NCI-H345 treated with DMSO at 0.1 percent for 48 hours (cell line): Measurements from ENCODE around the gene CPVL.
"Not testable (repeated sequence)": the region's sequence is repeated elsewhere in the genome, so short reads cannot be mapped to it uniquely, and the experiment has no call there.

ENCODE experiments used
- DNase-seq: peaks from one replicate; lab custom pipeline; 2025; ENCODE audit not compliant: unreplicated experiment; lab: John Stamatoyannopoulos, UW

CPVL gene

DNA sequence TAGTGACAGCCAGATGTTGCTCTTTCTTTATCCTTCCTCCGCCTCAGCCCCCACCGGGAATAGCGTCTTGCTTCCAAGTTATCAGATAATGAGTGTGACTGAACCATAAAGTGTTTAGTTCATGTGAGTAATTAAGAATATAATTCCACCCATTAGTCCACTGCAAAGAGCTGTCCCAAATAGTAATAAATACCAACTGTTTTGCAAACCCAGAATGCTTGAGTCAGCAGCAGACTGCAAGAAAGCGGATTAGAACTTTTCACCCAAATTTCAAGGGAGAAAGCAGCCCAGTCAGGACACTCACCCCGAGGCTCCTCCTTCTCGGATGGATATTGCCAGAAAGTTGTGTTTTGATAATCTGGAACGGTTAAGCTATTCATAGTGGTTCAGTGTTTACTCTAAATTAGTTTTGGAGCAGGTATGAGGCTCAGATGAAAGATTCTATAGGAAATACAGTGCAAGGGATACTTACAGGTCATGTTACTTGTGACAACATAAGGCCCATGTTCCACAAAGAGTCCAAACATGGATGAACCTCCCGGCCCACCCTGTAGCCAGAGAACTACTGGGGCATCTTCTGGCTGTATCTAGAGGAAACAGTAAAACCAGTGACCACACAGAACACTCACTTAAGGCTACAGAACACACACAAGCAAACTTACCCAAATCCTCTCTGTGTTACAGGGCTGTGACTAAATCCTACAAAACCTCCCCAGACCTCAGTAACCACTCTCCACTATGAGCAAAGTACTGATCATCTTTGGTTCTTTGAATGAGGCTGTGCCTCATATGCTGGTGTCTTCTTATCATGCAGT is 50.5 kb downstream of the CPVL start:
- no peak for DNase-seq

DNA sequence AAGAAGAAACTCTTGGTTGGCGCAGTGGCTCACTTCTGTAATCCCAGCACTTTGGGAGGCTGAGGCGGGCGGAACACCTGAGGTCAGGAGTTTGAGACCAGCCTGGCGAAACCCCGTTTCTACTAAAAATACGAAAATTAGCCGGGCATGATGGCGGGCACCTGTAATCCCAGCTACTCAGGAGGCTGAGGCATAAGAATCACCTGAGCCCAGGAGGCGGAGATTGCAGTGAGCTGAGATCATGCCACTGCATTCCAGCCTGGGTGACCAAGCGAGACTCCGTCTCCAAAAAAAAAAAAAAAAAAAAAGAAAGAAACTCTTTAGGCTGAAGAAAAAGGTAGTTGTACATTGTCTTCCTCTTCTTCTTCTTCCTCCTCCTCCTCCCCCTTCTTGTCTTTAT is 53.2 kb downstream of the CPVL start:
- not testable (repeated sequence) for DNase-seq

DNA sequence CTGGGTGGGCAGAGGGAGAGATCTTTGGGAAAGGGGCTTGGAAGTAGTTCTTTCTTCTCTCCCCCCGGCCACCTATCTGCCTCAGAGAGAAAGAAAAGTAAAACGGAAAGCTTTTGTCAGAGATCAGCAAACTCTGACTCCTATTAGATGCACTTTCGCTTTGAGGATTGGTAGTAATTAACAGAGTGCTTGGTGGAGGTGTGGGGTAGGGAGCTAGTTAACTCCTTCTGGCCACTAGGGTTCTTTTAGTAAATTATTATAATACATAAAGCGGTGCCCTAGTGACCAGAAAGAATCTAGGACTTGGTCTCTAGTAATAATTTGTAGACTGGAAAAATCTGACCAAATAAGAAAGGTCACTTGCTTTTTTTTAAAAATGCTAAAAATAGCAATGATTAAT is 54.6 kb downstream of the CPVL start:
- no peak for DNase-seq

DNA sequence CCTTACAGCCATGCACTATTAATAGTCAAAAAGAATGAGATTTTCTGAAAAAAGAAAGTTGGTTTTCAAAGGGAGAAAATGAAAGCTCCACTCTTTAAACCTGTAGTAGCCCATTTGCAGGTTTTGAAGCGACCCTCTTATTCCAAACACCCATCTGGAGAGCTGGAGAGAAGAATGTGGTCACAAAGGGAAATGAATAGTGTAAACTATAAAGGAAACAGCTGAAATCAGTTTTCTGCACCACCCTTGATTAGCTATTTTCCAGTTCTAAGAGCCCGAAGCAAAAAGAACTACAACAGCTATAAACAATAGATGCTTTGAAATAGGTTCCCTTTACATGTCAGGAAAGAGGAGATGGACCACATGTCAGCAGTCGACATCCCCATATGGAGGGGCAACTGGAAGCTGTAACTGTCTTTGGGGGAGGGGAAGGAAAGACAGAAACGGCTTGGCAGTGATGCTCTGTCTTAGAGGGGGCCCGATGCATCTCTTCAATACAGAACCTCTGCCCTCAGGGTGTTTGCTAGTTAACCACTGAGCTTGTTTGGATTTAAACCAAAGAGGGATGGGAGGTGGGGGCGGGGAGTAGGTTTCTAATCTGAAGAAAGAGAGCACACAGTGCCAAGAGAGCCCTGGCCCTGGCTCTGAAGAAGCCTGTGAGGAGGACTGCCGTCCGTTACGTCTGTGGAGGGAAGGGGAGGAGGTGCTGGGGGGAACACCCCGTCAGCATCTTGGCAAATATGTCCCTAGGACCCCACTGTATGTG is 55.3 kb downstream of the CPVL start:
- no peak for DNase-seq

DNA sequence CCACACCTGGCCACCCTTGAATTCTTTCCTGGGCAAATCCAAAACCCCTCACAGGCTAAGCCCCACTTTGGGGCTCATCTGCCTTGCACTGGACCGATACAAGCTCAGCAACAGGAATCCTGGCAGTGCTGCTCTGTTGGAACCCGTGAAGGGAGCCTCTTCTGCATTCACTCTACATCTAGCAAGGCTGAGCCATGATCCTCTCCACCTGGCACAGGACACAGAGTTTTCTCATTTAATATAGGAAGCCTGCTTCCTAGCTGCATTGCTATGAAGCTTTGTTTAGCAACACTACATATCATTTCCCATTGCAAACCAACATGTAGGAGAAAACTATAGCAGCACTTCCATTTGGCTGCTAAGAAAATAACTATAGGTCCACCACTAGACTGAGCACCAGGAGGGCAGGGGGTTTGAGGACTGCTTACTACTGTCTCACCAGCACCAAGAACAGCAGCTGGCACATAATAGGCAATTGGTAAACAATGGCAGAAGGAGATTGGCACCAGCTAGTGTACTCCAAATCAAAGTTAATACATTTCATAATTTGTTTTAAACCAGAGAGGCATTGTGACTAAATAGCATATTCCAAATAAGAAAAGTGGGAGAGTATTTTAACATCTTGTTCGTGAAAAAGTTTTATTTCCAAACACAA is 56.1 kb downstream of the CPVL start:
- no peak for DNase-seq

DNA sequence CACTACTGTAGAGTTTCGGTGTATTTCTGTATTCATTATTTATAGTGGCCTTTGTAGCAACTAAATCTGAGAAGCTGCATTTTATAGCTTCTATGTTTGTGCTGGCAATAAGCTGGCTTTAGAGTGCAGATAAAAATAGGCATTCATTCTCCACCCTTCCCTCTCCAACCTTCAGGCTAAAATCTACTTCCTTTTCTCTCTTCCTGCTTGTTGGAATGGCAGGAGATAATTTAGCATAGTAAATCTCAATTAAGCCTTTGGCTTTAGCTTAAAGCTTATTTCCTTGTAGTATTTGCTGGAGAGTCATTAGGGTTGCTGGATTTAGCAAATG is 58.5 kb downstream of the CPVL start:
- DNase-seq, result no peak

DNA sequence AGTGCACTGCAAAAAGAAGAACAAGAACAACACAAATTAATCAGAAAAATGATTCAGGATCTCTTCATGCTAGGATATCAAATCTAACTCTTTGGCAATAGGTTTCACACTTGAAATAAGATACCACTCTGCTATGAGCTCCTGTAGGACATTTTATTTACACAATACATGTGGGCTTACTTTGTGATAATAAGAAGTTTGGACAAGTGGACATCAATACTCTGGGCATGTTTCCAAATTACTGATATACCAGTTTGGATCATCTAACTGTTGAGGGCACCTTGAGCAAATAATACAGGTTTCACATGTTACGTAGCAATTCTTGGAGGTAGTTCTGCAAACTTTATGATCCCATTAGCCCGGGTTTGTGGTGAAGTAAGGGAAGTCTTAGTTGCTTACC is 59.8 kb downstream of the CPVL start:
- peak; percentile 85 for DNase-seq

DNA sequence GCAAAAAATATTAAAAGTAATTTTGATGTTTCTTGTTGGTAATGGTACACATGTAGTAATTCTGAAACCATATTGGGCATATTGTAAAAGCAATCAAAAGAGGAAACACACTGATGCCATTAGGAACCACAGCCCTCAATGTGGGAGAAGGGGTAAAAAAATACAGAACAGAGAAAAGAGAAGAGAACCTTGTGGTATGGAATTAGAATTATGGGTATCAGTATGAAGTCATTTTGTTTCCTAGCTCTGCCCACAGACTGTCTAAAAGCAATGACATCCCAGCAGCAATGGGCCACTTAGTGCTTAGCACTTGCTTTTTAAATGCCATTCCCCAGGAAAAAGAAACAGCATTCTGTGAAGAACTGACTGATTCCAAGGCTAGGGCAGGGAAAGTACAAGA is 61.5 kb downstream of the CPVL start:
- DNase-seq, result no peak

DNA sequence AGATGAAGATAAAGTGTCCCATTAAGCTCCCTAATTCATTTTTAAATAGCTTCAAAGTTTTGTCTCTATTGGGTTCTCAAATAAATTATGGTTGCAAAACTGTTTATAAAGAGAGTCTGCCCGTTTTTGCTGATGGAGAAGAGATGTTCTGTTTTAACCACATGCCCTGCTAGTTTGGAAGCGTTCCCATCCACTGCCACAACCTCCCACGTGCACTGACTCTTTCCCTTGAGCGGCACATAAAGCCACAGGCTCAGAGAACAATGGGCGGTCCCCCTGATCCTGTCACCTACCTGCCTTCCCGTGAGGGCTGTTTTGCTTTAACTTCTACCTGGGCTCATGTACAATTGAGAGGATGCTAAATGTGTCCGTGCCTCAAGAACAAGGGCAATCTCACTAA is 65.5 kb downstream of the CPVL start:
- no peak for DNase-seq

DNA sequence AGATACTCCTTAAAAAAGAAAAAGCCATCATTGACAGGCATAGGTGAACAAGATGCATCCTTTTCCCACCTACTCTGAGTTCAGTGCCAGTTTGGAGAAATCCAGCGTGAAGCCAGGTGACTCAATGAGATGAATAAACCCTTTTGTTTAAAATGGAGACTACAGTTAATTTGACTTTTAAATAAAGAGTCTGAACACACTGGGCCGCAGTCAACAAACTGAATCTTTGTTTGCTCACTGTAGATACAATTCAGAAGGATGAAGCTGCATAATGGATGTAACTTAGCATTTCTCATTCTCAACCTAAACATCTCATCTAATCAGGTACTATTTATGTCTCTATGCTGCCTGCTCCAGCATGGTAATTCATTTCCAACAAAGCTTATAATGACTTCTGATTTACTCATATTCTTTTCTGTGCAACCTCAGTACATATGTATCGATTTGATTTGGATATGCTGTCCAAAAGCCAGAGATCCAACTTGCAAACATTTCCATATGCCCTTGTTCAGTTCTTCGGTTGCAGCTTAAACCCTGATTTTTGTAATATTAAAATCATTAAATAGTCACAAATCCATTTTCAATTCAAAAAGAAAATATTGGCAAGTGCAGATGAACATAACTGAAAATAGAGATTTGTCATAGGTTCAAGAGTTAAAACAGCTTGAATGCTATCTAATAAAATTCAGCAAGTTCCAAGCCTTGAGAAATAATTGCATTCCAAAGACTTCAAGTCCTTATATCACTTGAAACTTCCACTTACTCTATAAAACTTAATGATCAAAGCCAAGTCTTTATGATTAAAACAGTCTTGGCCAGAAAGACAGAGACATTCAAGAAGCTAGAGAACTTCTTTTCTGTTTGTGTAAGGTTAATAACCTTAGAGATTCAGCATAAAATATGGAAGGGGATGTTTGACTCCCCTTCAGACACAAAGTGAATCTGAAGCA is 67.8 kb downstream of the CPVL start:
- DNase-seq, result peak; percentile 84

DNA sequence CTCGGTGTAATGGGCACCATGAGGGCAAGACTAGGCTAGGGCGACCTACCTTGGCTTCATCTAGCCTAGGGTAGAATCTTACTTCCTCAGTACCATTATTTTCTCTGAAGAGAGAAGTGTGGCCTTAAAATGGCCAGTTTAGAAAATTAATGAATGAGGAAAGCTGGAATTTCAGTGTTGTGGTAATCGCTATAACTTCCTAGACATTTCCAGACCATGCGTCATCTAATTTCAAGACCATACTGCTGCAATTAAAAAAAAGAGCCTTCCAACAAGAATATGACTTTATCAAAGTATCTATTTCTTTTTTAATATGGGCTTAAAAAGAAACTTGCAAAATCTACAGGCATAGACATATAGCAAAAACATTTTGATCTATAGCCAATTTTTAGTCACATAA is 68.5 kb downstream of the CPVL start:
- no peak for DNase-seq

DNA sequence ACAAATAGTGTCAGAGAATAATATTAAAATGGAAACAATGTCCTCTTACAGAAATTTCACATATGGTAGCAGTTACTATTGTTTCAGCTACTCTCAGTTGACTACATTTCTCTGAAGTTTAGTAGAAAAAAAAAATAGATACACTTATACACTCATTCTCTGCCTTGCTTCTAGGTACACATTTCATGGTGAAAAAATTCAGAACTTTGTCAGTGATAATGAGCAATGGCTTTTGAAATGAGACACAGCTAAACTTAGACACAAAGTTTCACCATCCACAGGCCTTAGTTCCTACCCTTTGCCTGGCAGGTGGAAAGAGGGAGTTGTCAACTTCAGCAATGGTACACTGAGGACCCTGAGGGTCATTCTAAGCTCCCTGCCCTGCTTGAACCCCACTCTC is 69.2 kb downstream of the CPVL start:
- DNase-seq, result no peak

DNA sequence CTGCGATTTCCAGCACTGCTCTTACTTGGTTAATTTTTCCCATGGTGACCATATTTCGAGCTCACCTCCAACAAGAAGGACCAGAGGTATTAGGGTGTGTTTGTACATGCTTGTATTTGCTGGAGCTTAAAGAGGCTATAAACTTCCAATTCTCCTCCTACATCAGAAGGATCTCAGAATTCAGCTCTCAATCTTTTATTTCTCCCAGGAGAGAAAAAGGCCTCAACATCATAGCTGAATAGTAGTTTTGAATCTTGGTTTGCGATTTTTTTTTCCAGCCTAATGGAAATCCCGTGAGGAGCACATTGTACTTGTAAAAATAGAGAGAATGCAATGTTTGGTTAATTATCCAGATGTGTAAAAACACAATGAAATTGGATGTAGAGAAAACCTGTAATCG is 69.7 kb downstream of the CPVL start:
- DNase-seq, result no peak

DNA sequence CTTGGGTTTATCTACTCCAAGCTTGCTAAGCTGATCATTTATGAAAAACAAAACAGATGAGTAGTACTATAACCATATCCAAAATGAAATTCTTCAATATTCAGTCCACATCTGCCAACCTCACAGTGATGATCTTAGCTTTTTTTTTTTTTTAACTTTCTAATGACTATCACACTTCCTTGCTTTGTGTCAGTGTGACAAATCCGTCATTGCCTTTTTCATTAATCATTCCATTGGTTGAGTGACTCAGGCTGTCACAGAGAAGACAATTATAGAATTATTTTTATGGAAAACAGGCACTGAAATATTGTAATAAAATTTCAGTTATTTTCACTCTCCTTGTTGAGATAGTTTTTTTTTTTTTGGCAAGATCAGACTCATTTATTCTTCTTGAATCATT is 70.7 kb downstream of the CPVL start:
- DNase-seq, result no peak

DNA sequence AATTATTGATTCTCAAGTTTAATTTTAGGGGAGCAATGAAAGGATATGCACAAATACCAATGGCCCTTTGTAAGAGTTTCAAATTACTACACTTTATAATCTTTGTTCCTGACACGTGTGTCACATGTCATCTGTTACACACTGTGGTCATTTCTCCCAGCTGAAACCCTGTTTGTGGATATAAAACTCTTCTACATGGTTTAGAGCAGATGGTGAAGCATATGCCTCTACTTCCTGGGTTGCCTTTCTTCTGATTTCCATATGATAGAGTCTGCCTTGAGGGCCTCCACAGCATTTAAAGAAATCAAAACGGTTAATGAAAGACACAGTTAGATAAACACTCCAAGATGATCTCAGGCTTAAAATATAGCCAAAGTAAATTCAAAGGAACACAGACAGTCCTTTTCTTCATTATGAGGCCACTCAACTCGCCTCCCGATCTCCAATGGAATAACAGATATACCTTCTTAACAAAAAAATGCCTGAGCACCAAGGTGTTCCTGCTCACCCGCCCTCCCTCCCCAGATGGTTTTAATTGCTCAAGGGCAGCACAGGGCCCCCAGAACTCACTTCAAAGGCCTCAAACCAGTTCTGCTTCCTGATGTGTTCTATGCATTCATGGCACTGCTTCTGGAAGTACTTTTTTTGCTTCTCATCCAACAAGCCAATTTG is 75.0 kb downstream of the CPVL start:
- DNase-seq, result no peak

DNA sequence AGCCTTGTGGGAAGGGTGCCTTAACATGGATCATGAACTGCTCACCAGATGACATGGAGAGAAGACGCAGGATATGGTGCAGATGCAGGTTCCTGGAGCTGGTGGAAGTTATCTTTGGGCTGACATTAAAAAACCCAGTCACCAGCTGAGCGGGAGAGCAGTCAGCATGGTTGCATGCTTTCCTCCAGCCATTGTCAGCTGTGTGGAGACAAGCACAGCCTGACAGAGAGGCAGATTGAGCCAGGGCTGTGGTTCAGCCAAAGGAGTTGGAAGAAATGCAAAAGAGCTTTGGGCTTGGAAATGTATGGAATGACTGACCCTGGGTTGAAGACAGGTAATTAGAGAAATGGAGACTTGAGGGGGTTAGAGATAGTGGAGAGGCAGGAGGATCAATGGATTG is 79.7 kb downstream of the CPVL start:
- no peak for DNase-seq

DNA sequence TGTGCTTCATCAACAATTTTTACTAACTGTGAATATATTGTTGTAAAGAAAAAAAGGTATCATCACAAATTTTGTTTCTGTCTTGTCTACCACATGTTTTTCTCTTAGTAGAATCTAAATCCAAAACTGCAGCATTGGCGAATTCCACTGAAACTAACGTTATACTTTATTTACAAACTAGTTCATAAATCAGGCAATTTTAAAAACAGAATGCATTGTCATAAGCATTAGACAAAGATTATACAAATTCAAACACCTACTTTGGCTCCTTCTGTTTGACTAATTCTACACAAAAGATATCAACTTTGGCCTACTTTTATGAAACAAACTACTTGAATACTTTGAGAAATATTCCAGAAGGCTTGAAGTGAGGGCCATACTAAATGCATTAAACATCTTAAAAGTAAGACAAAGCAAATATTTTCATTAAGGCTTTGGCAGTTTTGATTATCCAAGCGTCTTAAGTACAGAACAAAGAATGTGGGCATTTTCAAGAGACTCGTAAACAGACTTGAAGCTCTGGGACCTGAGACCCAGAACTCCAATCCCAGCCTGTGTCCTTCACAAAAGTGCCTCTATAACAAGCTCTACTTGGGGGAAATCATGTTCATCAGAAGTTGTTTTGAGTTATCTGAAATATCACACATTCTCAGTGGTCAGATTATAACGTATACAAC is 81.0 kb downstream of the CPVL start:
- no peak for DNase-seq

DNA sequence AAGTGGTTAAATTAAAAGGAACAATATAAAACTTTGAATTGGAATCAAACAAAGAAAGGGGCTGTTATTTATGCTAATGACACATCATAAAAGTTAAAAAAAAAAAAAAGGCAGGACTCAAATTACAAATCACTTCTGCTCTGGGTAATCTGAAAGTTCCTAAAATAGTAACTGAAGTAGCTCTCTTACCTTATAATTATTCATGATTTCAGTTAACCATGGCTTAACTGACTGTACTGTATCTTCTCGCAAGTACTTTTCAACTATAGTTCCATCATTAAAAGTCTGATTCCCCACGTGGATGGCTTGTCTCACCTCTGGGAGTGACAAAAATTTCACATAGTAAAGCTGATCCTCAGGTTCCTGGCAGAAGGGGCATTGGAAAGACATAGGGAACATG is 82.5 kb downstream of the CPVL start:
- DNase-seq, result no peak

DNA sequence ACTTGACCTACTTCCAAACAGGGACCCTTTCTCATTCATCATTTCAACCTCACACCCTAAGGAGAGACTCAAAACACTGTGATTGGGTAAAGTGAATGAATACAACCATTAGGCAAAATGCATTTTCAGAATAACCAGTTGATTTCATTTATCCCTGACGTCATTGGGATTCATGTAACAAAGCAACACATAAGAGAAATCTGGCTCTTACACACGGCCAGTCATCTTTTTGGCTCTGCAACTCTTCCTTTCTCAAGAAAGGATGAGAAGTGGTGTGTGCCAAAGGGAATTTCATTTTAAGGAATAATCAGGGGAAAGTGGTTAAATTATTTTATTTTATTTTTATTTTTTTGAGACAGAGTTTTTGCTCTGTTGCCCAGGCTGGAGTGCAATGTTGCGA is 83.1 kb downstream of the CPVL start:
- no peak for DNase-seq
